GM12878 (cell line): ENCODE results near the gene SOX5. TPM values are rescaled to one million over a fixed set of nuclear protein-coding genes. Genes with fewer than 3 reads are reported as not detected.

ENCODE experiments used
- ATAC-seq: fragments of 200-7000 bp; cut with Tn5 transposase; 3 replicates; pipeline ENCODE4 v1.9.1; 2020; ENCODE audit warnings: mild to moderate bottlenecking, moderate library complexity
- BruUV-seq: library from RNA; stranded (reverse); fragments of 400-500 nt; replicated peaks from 2 replicates; lab custom pipeline; 2021; lab: Mats Ljungman, UMichigan
- CTCF ChIA-PET: fragments of 300-600 bp; sonication (Branson Sonifier 250); formaldehyde crosslinking; extraction: SDS; loops from one replicate; lab custom pipeline; 2021; ENCODE audit warnings: inconsistent platforms; lab: Yijun Ruan, JAX
- POLR2A ChIA-PET: fragments of 350-600 bp; formaldehyde crosslinking; extraction: SDS; loops from one replicate; lab custom pipeline; 2021; ENCODE audit warnings: inconsistent platforms; lab: Charles Lee
- RAD21 ChIA-PET: fragments of 300-600 bp; sonication (Branson Sonifier 250); formaldehyde crosslinking; loops from one replicate; lab custom pipeline; 2023; ENCODE audit warnings: antibody characterized with exemption; ENCODE audit not compliant: unreplicated experiment; lab: Charles Lee
- SMC1A ChIA-PET: fragments of 300-600 bp; sonication (Branson Sonifier 250); formaldehyde crosslinking; loops from one replicate; lab custom pipeline; 2023; ENCODE audit not compliant: unreplicated experiment, uncharacterized antibody; lab: Charles Lee
- DNase-seq: peaks from one replicate; pipeline ENCODE4 v3.0.0-alpha.2; 2011; ENCODE audit warnings: low read depth, low spot score
- FAIRE-seq: peaks from 3 replicates; lab custom pipeline; 2011; peaks lifted over from hg19 to GRCh38; lab: Jason Lieb, UNC
- H2AFZ ChIP-seq: 2 replicates; pipeline ENCODE4 v1.6.0; 2011; ENCODE audit warnings: low read depth, low read length, control low read depth; ENCODE audit not compliant: control insufficient read depth
- H3K27ac ChIP-seq: 2 replicates; pipeline ENCODE4 v1.5.1; 2011; ENCODE audit warnings: control low read depth; ENCODE audit not compliant: control insufficient read depth, insufficient read depth
- H3K27me3 ChIP-seq, 2 experiments: replicated peaks in 1 of 2; 2 replicates each; pipeline versions ENCODE4 v1.6.0 to v1.6.1; 2011; ENCODE audit warnings: low read length in 1 of 2; ENCODE audit not compliant: control insufficient read depth in 2 of 2, insufficient read depth in 2 of 2
- H3K36me3 ChIP-seq, 2 experiments: 2 replicates each; pipeline ENCODE4 v1.5.1; 2011; ENCODE audit warnings: low read length in 1 of 2; ENCODE audit not compliant: control insufficient read depth in 2 of 2, insufficient read depth in 2 of 2
- H3K4me1 ChIP-seq: 2 replicates; pipeline ENCODE4 v1.6.1; 2011; ENCODE audit warnings: mild to moderate bottlenecking, low read length, moderate library complexity, mixed read lengths; ENCODE audit not compliant: control insufficient read depth, insufficient read depth
- H3K4me2 ChIP-seq: 2 replicates; pipeline ENCODE4 v1.6.0; 2011; ENCODE audit warnings: control low read depth; ENCODE audit not compliant: control insufficient read depth, insufficient read depth
- H3K4me3 ChIP-seq: fragments of 200-600 bp; sonication (generic); 2 replicates; pipeline ENCODE4 v1.5.1; 2016
- H3K79me2 ChIP-seq: 2 replicates; pipeline ENCODE4 v1.6.0; 2011; ENCODE audit warnings: low read length; ENCODE audit not compliant: control insufficient read depth, insufficient read depth
- H3K9ac ChIP-seq: 2 replicates; pipeline ENCODE4 v1.8.0; 2011; ENCODE audit warnings: low read length, control low read depth, mixed read lengths; ENCODE audit not compliant: control insufficient read depth, insufficient read depth
- H3K9me3 ChIP-seq: replicated peaks from 3 replicates; pipeline ENCODE4 v1.5.1; 2011; ENCODE audit warnings: mild to moderate bottlenecking, low read length; ENCODE audit not compliant: control insufficient read depth, insufficient read depth
- H4K20me1 ChIP-seq: 2 replicates; pipeline ENCODE4 v1.6.0; 2011; ENCODE audit not compliant: control insufficient read depth, insufficient read depth
- EP300 ChIP-seq, 2 experiments: fragments of 150-350 bp in 1 of 2; IDR thresholded peaks; 2 replicates each; pipeline ENCODE4 v1.6.1; 2011 to 2012; ENCODE audit warnings: low read depth in 2 of 2, low read length in 2 of 2, borderline replicate concordance in 1 of 2, improper control_type of control experiment in 1 of 2, inconsistent platforms in 1 of 2; ENCODE audit not compliant: control insufficient read depth in 1 of 2
- FOS ChIP-seq: IDR thresholded peaks from 3 replicates; pipeline ENCODE4 v1.6.1; 2011; ENCODE audit warnings: borderline replicate concordance; ENCODE audit not compliant: insufficient read length; ENCODE audit errors: extremely low read depth
- RBBP5 ChIP-seq: fragments of 200-600 bp; sonication (generic); conservative IDR thresholded peaks from 2 replicates; pipeline ENCODE4 v1.6.1; 2016
- TBL1XR1 ChIP-seq: IDR thresholded peaks from 2 replicates; pipeline ENCODE4 v1.6.1; 2012; ENCODE audit warnings: low read depth, low read length, improper control_type of control experiment
- TCF3 ChIP-seq: IDR thresholded peaks from 2 replicates; pipeline ENCODE4 v1.6.1; 2012; ENCODE audit warnings: low read depth, mild to moderate bottlenecking, low read length, borderline replicate concordance; ENCODE audit not compliant: insufficient read depth
- ZBED1 ChIP-seq: IDR thresholded peaks from 2 replicates; pipeline ENCODE4 v1.6.1; 2016; ENCODE audit warnings: borderline replicate concordance
- whole genome bisulfite sequencing: methylation state at CpG from one replicate; pipeline ENCODE4 v1.1.6; 2016; ENCODE audit warnings: low lambda C conversion rate; ENCODE audit not compliant: insufficient replicate concordance, insufficient coverage; ENCODE audit errors: missing lambda C conversion rate; 5-methylcytosine and 5-hydroxymethylcytosine counted together
- in situ Hi-C: fragments of 300-500 bp; cut with MboI; formaldehyde crosslinking; loops from 9 replicates; pipeline ENCODE4 v1.14.3; 2018; ENCODE audit warnings: mixed read lengths
- intact Hi-C: fragments of 100-400 bp; cut with micrococcal nuclease; formaldehyde crosslinking; loops from one replicate; pipeline ENCODE4 v1.14.2; 2022; ENCODE audit not compliant: unreplicated experiment
- polyA plus RNA-seq, 11 experiments: library from polyadenylated mRNA; depleted of rRNA in 4 of 11; unstranded in 6 of 11; stranded (reverse) in 5 of 11; fragments of >200 nt; fragmentation: Nextera tagmentation in 4 of 11; fragmentation: Illumina TruSeq in 1 of 11; extraction: Ambion mirVana in 4 of 11; extraction: Trizol in 1 of 11; gene quantifications; 1 replicate in 1 of 11; 2 replicates in 10 of 11; pipeline versions ENCODE4 v1.2.1 to v1.2.3, GENCODE V29; 2011 to 2016; ENCODE audit warnings: inconsistent platforms in 2 of 11, missing spikeins in 2 of 11, low read depth in 1 of 11
- total RNA-seq, 4 experiments: library from RNA; depleted of rRNA in 3 of 4; stranded (reverse); fragments of >200 nt in 3 of 4; fragmentation: Illumina TruSeq in 1 of 4; extraction: Trizol in 1 of 4; gene quantifications; 2 replicates each; pipeline versions ENCODE4 v1.2.1 to v1.2.3, GENCODE V29; 2013 to 2021
- TF ChIP-seq, protein P1 (sequence below), 3 experiments: IDR thresholded peaks in 2 of 3; conservative IDR thresholded peaks in 1 of 3; 2 replicates each; pipeline ENCODE4 v1.5.1; 2011; ENCODE audit warnings: low read depth in 3 of 3, low read length in 3 of 3, mild to moderate bottlenecking in 3 of 3, control low read depth in 2 of 3, moderate library complexity in 2 of 3, inconsistent platforms in 1 of 3, mixed read lengths in 1 of 3; ENCODE audit not compliant: control insufficient read depth in 2 of 3, insufficient read depth in 1 of 3; ENCODE audit errors: extremely low read depth in 1 of 3
- TF ChIP-seq, protein P2 (sequence below): IDR thresholded peaks from 2 replicates; pipeline ENCODE4 v1.6.1; 2012; ENCODE audit warnings: mild to moderate bottlenecking, low read depth, low read length

SOX5 gene
- total and polyA plus RNA-seq, 10 of the 15 experiments (the other 5 are each of a cell fraction or from before 2014, with no cell fraction given): 0.08 to 1.0 (median 0.24) TPM

DNA sequence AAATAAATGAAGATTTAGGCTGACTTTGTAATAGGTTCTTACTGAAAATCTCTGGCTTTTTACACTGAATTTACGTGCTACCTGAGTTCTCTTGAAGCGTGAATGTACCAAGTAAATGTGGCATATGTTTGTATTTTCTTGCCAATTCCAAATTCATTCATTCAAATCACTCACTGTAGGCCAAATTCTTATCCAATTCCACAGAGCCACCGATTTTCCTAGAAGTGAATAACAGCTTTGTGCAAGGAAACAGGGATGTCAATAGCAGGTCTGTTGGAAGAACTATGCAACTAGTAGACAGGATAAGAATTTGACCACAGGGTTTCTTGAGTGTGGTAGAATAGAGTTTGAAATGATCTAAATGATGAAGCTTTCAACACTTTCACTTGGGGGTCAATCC lies 86.8 kb downstream of the SOX5 start:
- ATAC-seq (no peak), DNase-seq (no peak), FAIRE-seq (no peak)
- H3K4me3 ChIP-seq: no peak overlapping the region
- no peak overlapping the region for H3K27ac ChIP-seq
- no peaks in the 10 kb centered on the region for H3K4me1 ChIP-seq
- no peaks in the 10 kb centered on the region for H3K36me3 ChIP-seq
- intact Hi-C loops: no loop called here
- H3K9ac ChIP-seq: no peak overlapping the region
- in situ Hi-C loops: no loop called here
- no peaks in the 10 kb centered on the region for H3K79me2 ChIP-seq
- H3K9me3 ChIP-seq: no peaks in the 10 kb centered on the region
- RAD21 ChIA-PET: no interaction called here
- TF ChIP-seq FOS (no peak), EP300 (IDR thresholded peaks at IDR 0.05; ENCODE audit: borderline replicate concordance in 1 of 2, control insufficient read depth in 1 of 2, low read depth in 2 of 2, low read length in 2 of 2) (no peak), TBL1XR1 (no peak)
- SMC1A ChIA-PET: interaction anchor here (1.5 kb wide), 1 partner anchor 33 kb away, joined by 3 read pairs; no protein-coding TSS in a partner anchor
- no peak overlapping the region for H3K4me2 ChIP-seq
- POLR2A ChIA-PET: no interaction called here
- no peaks in the 10 kb centered on the region for H3K27me3 ChIP-seq
- WGBS: 1% methylated on average over 3 of the region's 3 CpGs
- no peaks in the 10 kb centered on the region for H4K20me1 ChIP-seq
- H2AFZ ChIP-seq: no peak overlapping the region
- CTCF ChIA-PET: no interaction called here
- BruUV-seq: no TSS peak

DNA sequence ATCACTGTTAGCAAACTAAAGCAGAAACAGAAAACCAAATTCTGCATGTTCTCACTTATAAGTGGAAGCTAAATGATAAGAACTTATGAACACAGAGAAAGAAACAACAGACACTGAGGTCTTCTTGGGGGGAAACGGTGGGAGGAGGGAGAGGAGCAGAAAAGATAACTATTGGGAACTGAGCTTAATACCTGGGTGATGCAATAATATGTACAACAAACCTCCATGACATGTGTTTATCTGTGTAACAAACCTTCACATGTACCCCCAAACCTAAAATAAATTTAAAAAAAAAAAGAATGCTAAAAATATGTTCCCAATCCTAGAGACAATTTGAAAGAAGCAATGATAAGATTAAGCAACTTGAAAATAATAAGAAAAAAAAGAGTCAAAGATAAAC lies 89.5 kb downstream of the SOX5 start:
- DNase-seq (no peak), ATAC-seq (no peak), FAIRE-seq (no peak)
- Histone ChIP-seq H3K4me2 (no peak overlapping the region), H3K4me3 (no peak overlapping the region), H2AFZ (no peak overlapping the region), H3K27ac (no peak overlapping the region), H4K20me1 (no peaks in the 10 kb centered on the region), H3K4me1 (no peaks in the 10 kb centered on the region), H3K9me3 (no peaks in the 10 kb centered on the region), H3K36me3 (no peaks in the 10 kb centered on the region), H3K9ac (no peak overlapping the region), H3K79me2 (no peaks in the 10 kb centered on the region), H3K27me3 (no peaks in the 10 kb centered on the region)
- BruUV-seq: no TSS peak
- WGBS: 0% methylated on average over 1 of the region's 1 CpG
- SMC1A ChIA-PET: no interaction called here
- intact Hi-C loops (no loop called here), in situ Hi-C loops (no loop called here)
- RAD21 ChIA-PET: no interaction called here
- POLR2A ChIA-PET: no interaction called here
- CTCF ChIA-PET: no interaction called here
- TF ChIP-seq, protein P1, sequence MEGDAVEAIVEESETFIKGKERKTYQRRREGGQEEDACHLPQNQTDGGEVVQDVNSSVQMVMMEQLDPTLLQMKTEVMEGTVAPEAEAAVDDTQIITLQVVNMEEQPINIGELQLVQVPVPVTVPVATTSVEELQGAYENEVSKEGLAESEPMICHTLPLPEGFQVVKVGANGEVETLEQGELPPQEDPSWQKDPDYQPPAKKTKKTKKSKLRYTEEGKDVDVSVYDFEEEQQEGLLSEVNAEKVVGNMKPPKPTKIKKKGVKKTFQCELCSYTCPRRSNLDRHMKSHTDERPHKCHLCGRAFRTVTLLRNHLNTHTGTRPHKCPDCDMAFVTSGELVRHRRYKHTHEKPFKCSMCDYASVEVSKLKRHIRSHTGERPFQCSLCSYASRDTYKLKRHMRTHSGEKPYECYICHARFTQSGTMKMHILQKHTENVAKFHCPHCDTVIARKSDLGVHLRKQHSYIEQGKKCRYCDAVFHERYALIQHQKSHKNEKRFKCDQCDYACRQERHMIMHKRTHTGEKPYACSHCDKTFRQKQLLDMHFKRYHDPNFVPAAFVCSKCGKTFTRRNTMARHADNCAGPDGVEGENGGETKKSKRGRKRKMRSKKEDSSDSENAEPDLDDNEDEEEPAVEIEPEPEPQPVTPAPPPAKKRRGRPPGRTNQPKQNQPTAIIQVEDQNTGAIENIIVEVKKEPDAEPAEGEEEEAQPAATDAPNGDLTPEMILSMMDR (IDR thresholded peaks at IDR 0.05 in 2 of 3, conservative IDR thresholded peaks at IDR 0.05 in 1 of 3; ENCODE audit: control insufficient read depth in 2 of 3, extremely low read depth in 1 of 3, insufficient read depth in 1 of 3, low read depth in 3 of 3, low read length in 3 of 3): no peak
- TF ChIP-seq, protein P2, sequence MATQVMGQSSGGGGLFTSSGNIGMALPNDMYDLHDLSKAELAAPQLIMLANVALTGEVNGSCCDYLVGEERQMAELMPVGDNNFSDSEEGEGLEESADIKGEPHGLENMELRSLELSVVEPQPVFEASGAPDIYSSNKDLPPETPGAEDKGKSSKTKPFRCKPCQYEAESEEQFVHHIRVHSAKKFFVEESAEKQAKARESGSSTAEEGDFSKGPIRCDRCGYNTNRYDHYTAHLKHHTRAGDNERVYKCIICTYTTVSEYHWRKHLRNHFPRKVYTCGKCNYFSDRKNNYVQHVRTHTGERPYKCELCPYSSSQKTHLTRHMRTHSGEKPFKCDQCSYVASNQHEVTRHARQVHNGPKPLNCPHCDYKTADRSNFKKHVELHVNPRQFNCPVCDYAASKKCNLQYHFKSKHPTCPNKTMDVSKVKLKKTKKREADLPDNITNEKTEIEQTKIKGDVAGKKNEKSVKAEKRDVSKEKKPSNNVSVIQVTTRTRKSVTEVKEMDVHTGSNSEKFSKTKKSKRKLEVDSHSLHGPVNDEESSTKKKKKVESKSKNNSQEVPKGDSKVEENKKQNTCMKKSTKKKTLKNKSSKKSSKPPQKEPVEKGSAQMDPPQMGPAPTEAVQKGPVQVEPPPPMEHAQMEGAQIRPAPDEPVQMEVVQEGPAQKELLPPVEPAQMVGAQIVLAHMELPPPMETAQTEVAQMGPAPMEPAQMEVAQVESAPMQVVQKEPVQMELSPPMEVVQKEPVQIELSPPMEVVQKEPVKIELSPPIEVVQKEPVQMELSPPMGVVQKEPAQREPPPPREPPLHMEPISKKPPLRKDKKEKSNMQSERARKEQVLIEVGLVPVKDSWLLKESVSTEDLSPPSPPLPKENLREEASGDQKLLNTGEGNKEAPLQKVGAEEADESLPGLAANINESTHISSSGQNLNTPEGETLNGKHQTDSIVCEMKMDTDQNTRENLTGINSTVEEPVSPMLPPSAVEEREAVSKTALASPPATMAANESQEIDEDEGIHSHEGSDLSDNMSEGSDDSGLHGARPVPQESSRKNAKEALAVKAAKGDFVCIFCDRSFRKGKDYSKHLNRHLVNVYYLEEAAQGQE: no peak
- no peak for TF ChIP-seq TCF3
- TF ChIP-seq RBBP5: no peak
- no peak for TF ChIP-seq ZBED1
